Activated B cell treated with CpG ODN at 0.5 μM for 24 hours (primary cell): ENCODE results near the gene PPIL6. TPM values are rescaled to one million over a fixed set of nuclear protein-coding genes. Genes with fewer than 3 reads are reported as not detected.

ENCODE experiments used
- ATAC-seq: fragments of 200-7000 bp; cut with Tn5 transposase; one replicate; pipeline ENCODE4 v1.10.0; 2021; ENCODE audit warnings: low read depth, mild to moderate bottlenecking, moderate library complexity
- CTCF ChIA-PET: fragments of 350-600 bp; sonication (Branson Sonifier 250); formaldehyde crosslinking; loops from one replicate; lab custom pipeline; 2021; ENCODE audit warnings: antibody characterized with exemption; lab: Charles Lee
- POLR2A ChIA-PET: fragments of 350-600 bp; sonication (Branson Sonifier 250); formaldehyde crosslinking; loops from one replicate; lab custom pipeline; 2021; ENCODE audit warnings: antibody characterized with exemption; lab: Charles Lee
- DNase-seq: peaks from one replicate; pipeline ENCODE4 v3.0.0; 2022
- H3K27ac Mint-ChIP-seq: one replicate; pipeline ENCODE4 v1.8.0; 2020; ENCODE audit warnings: mixed read lengths
- H3K27me3 Mint-ChIP-seq: one replicate; pipeline ENCODE4 v1.8.0; 2021; ENCODE audit warnings: mixed read lengths
- H3K36me3 Mint-ChIP-seq: one replicate; pipeline ENCODE4 v1.8.0; 2021; ENCODE audit warnings: low read depth, mixed read lengths
- H3K4me1 Mint-ChIP-seq: one replicate; pipeline ENCODE4 v1.8.0; 2021; ENCODE audit warnings: mixed read lengths
- H3K4me3 Mint-ChIP-seq: one replicate; pipeline ENCODE4 v1.8.0; 2020; ENCODE audit warnings: mild to moderate bottlenecking, mixed read lengths
- H3K9me3 Mint-ChIP-seq: one replicate; pipeline ENCODE4 v1.8.0; 2020; ENCODE audit warnings: mixed read lengths
- intact Hi-C: fragments of 100-400 bp; cut with micrococcal nuclease; formaldehyde crosslinking; loops from one replicate; pipeline ENCODE4 v1.15.1; 2024
- total RNA-seq: library from RNA; stranded (reverse); gene quantifications from 2 replicates; pipeline ENCODE4 v1.2.3, GENCODE V29; 2022
- TF ChIP-seq, protein P1 (sequence below): fragments of 200-600 bp; IDR thresholded peaks from one replicate; pipeline ENCODE4 v1.8.0; 2022; ENCODE audit warnings: antibody characterized with exemption, mild to moderate bottlenecking

The PPIL6 gene
- 0.73 and 0.91 TPM in 2 replicates for total RNA-seq

DNA sequence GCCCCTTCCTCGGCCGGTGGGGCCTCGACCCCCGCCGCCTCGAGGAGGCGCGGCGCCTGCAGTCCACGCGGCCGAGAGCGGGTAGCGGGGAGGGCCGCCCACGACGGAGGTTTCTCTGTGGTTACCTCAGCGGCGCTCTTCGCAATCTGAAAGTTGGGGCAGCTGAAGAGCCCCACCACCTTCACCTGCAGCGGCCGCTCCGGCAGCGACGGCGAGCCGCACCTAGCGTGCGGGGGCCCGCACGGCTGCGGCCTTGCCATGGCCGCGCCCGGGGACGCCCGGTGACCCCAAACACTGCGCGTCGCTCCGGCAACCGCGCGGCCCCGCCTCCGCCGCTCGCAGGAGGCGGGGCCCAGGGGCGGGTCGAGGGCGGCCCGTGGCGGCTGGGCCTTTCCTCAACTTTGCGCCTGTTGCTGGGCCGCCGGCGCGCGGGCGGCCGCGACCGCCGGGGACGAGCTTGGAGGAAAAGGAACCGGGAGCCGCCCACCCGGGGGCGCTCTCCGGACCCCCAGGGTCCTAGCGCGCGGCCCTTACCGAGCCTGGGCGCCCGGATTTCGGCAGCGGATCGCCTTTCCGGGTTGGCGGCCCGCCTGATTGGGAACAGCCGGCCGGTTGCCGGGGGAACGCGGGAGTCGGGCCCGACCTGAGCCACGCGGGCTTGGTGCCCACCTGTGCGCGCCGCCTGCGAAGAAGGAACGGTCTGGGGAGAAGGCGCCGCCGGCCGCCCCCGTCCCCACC lies at the start of gene PPIL6, which contains the start of gene SMPD2:
Gene PPIL6, minus strand, starts transcription at position 298 of the 738 bp plus-strand sequence. Its CDS starts 38 bp downstream, at position 260.
Gene SMPD2, plus strand, starts transcription at position 394 of the 738 bp plus-strand sequence. CDS start 398 bp downstream, outside the sequence.
- Mint-ChIP-seq H3K27me3 (no peaks in the 10 kb centered on the region), H3K36me3 (peaks cover 38% of the 10 kb centered on the region), H3K4me1 (peaks cover 34% of the 10 kb centered on the region), H3K27ac (peak within 1 kb of the TSS; percentile 95), H3K9me3 (no peaks in the 10 kb centered on the region), H3K4me3 (peak within 1 kb of the TSS; percentile 96)
- ChIA-PET POLR2A (interaction anchor here (0.6 to 6.7 kb wide), 13 partner anchors 10 to 882 kb away, joined by 3 to 154 read pairs (median 7); partner anchors contain the start of genes CD164, CDC40, CEP57L1 and MICAL1), CTCF (interaction anchor here (1.1 to 3.2 kb wide), 5 partner anchors 12 to 346 kb away, joined by 3 to 31 read pairs (median 7); partner anchors contain the start of genes CD164, CEP57L1, SESN1 and ZBTB24)
- intact Hi-C loops, result loop anchor here (1.0 kb wide), 7 partner anchors 10 to 881 kb away; partner anchors contain the start of genes AK9, CD164, CEP57L1 and FIG4
- ATAC-seq, result peak; percentile 83
- TF ChIP-seq, protein P1, sequence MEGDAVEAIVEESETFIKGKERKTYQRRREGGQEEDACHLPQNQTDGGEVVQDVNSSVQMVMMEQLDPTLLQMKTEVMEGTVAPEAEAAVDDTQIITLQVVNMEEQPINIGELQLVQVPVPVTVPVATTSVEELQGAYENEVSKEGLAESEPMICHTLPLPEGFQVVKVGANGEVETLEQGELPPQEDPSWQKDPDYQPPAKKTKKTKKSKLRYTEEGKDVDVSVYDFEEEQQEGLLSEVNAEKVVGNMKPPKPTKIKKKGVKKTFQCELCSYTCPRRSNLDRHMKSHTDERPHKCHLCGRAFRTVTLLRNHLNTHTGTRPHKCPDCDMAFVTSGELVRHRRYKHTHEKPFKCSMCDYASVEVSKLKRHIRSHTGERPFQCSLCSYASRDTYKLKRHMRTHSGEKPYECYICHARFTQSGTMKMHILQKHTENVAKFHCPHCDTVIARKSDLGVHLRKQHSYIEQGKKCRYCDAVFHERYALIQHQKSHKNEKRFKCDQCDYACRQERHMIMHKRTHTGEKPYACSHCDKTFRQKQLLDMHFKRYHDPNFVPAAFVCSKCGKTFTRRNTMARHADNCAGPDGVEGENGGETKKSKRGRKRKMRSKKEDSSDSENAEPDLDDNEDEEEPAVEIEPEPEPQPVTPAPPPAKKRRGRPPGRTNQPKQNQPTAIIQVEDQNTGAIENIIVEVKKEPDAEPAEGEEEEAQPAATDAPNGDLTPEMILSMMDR, result no peak
- peak; percentile 89 for DNase-seq

GRCh38 chr6:109488001-109488400 lies 47.6 kb upstream of the PPIL6 start:
- ChIA-PET CTCF (no interaction called here), POLR2A (interaction anchor here (0.6 to 0.7 kb wide), 2 partner anchors 104 to 251 kb away, joined by 4 to 6 read pairs; no protein-coding TSS in a partner anchor)
- Mint-ChIP-seq H3K4me3 (no peak overlapping the region), H3K36me3 (no peaks in the 10 kb centered on the region), H3K4me1 (peaks cover 17% of the 10 kb centered on the region), H3K9me3 (no peaks in the 10 kb centered on the region), H3K27me3 (no peaks in the 10 kb centered on the region), H3K27ac (no peak overlapping the region)
- intact Hi-C loops, result loop anchor here (10.0 kb wide), 3 partner anchors 303 to 1387 kb away; partner anchors contain the start of gene AMD1
- ATAC-seq (no peak), DNase-seq (no peak)
- TF ChIP-seq, protein P1, result no peak

DNA sequence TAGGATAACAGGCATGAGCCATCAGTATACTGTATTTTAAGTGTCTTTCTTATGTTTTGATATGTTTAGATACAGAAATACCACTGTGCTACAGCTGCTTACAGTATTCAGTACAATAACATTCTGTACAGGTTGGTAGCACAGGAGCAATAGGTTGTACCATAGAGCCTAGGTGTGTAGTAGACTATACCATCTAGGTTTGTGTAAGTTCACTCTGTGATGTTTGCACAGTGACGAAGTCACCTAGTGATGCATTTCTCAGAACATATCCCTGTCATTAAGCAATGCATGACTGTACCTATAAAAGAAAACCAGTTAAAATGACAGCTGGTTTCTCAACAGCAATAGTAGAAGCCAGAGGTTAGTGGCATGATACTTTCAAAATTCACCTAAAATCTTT lies 45.6 kb upstream of the PPIL6 start:
- peak overlapping the region; percentile 32 for H3K4me3 Mint-ChIP-seq

DNA sequence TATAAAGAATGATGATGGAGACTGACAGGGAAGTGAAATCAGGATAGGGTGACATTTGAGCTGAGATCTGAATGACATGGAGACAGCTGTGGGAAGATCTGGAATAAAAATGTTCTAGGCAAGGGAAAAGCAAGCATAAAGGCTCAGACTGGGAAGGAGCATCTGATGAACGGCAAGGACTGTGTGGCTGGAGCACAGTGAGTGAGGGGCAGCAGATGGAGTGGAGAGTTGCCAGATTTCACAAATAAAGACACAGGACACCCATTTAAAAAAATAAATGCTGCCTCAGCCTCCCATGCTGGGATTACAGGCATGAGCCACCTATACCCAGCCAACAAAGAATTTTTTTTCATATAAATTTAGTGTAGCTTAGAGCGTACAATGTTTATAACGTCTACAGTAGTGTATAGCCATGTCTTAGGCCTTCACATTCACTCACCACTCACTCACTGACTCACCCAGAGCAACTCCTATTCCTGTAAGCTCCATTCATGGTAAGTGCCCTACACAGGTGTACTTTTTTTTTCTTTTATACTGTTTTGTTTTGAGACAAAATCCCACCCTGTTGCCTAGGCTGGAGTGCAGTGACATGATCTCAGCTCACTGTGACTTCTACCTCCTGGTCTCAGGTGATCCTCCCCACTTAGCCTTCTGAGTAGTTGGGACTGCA lies 45.0 kb upstream of the PPIL6 start:
- H3K4me3 Mint-ChIP-seq, result no peak overlapping the region
- TF ChIP-seq, protein P1, result no peak
- intact Hi-C loops, result loop anchor here (10.0 kb wide), 3 partner anchors 301 to 1389 kb away; partner anchors contain the start of gene AMD1
- H3K27ac Mint-ChIP-seq, result no peak overlapping the region
- H3K9me3 Mint-ChIP-seq, result no peaks in the 10 kb centered on the region
- ChIA-PET CTCF (interaction anchor here (0.5 kb wide), 1 partner anchor 554 kb away, joined by 3 read pairs; no protein-coding TSS in a partner anchor), POLR2A (no interaction called here)
- ATAC-seq (no peak), DNase-seq (no peak)
- no peaks in the 10 kb centered on the region for H3K27me3 Mint-ChIP-seq
- peaks cover 20% of the 10 kb centered on the region for H3K36me3 Mint-ChIP-seq
- H3K4me1 Mint-ChIP-seq, result peaks cover 31% of the 10 kb centered on the region

More for the DNA sequence above, 45.6 kb upstream of the PPIL6 start:
- CTCF ChIA-PET, result no interaction called here
- Mint-ChIP-seq H3K9me3 (no peaks in the 10 kb centered on the region), H3K36me3 (peaks cover 13% of the 10 kb centered on the region), H3K4me1 (peaks cover 26% of the 10 kb centered on the region), H3K27me3 (no peaks in the 10 kb centered on the region), H3K27ac (peak overlapping the region; percentile 7)
- TF ChIP-seq, protein P1, result no peak
- ATAC-seq, result no peak
- POLR2A ChIA-PET, result no interaction called here
- intact Hi-C loops, result loop anchor here (10.0 kb wide), 3 partner anchors 301 to 1389 kb away; partner anchors contain the start of gene AMD1
- no peak for DNase-seq
